ENCODE data around the gene UROD.

- TF ChIP-seq CTCF (IDR thresholded peaks at IDR 0.05) (no peak), POLR2AphosphoS5 (IDR thresholded peaks at IDR 0.05) (peak in 1 of 3 donors; percentile 38)
Observed at GRCh38 chr1:45009956-45010854, 1.8 kb upstream of the UROD start.

All from stomach (tissue), 4 donors.